Ovary (tissue), 3 donors: ENCODE data around the gene ABI3.
"Not testable (repeated sequence)": the region's sequence is repeated elsewhere in the genome, so short reads cannot be mapped to it uniquely, and the experiment has no call there.

Source experiments
- CTCF ChIP-seq, 3 donors: fragments of 450-650 bp in 2 of 3; fragments of 200-600 bp in 1 of 3; IDR thresholded peaks; one replicate each; pipeline versions ENCODE4 v1.5.1 to v1.8.0; 2016 to 2022; ENCODE audit warnings: antibody characterized with exemption in 3 of 3, mild to moderate bottlenecking in 1 of 3
- EP300 ChIP-seq: sonication (generic); formaldehyde crosslinking; IDR thresholded peaks from one replicate; pipeline ENCODE4 v1.6.1; 2017; ENCODE audit warnings: antibody characterized with exemption
- donor health status: DM: no; HTN: no; CAD: no.

GRCh38 chr17:49261540-49261939 is 51.0 kb downstream of the ABI3 start:
- not testable (repeated sequence) for TF ChIP-seq CTCF (IDR thresholded peaks at IDR 0.05); EP300
